ENCODE data around the gene SH3PXD2A.

The SH3PXD2A gene

DNA sequence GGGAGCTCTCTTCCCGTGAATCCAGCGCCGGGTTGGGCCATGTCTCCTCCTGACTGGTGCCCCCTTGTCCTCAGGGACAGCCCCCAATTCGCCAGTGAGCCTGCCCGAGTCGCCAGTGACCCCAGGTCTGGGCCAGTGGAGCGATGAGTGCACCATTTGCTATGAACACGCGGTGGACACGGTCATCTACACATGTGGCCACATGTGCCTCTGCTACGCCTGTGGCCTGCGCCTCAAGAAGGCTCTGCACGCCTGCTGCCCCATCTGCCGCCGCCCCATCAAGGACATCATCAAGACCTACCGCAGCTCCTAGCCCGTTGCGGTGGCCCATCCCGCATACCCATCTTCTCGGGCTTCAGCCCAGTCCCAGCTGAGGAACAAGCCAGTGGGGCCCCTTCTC, 265.3 kb downstream of the SH3PXD2A start:
- in situ Hi-C loops (cut with HindIII; ENCODE audit: low sequenced_read_pairs): no loop called here
- H3K4me3 ChIP-seq (ENCODE audit: low read depth, low read length): no peak overlapping the region
- no peak for DNase-seq (ENCODE audit: low read depth, low spot score)
- TF ChIP-seq, protein P1, sequence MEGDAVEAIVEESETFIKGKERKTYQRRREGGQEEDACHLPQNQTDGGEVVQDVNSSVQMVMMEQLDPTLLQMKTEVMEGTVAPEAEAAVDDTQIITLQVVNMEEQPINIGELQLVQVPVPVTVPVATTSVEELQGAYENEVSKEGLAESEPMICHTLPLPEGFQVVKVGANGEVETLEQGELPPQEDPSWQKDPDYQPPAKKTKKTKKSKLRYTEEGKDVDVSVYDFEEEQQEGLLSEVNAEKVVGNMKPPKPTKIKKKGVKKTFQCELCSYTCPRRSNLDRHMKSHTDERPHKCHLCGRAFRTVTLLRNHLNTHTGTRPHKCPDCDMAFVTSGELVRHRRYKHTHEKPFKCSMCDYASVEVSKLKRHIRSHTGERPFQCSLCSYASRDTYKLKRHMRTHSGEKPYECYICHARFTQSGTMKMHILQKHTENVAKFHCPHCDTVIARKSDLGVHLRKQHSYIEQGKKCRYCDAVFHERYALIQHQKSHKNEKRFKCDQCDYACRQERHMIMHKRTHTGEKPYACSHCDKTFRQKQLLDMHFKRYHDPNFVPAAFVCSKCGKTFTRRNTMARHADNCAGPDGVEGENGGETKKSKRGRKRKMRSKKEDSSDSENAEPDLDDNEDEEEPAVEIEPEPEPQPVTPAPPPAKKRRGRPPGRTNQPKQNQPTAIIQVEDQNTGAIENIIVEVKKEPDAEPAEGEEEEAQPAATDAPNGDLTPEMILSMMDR (IDR thresholded peaks at IDR 0.05; ENCODE audit: low read depth, low read length): no peak

GRCh38 chr10:103589074-103589630, 266.2 kb downstream of the SH3PXD2A start:
- DNase-seq (ENCODE audit: low read depth, low spot score): no peak
- no peak overlapping the region for H3K4me3 ChIP-seq (ENCODE audit: low read depth, low read length)
- TF ChIP-seq, protein P1 (IDR thresholded peaks at IDR 0.05; ENCODE audit: low read depth, low read length): no peak
- in situ Hi-C loops (cut with HindIII; ENCODE audit: low sequenced_read_pairs): no loop called here

DNA sequence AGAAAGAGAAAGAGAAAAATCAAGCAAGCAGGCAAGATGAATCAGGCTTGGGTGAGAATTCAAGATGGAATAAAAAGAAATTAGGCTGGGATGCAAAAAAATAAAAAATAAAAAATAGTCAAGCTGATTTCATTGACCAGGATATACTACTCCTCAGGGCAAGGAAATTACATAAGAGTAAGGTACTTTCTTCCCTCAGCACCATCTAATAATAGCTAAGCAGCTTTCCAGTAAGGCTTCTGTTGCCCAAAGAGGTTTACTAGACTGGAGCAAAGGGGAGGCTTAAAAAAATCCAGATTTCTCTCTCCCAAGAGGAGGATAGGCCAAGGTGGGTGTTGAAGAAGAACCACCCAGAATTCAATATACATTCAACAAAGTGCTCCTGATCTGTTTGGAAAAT, 268.3 kb downstream of the SH3PXD2A start:
- no peak overlapping the region for H3K4me3 ChIP-seq (ENCODE audit: low read depth, low read length)
- DNase-seq (ENCODE audit: low read depth, low spot score): no peak
- TF ChIP-seq, protein P1 (IDR thresholded peaks at IDR 0.05; ENCODE audit: low read depth, low read length): no peak
- in situ Hi-C loops (cut with HindIII; ENCODE audit: low sequenced_read_pairs): no loop called here

DNA sequence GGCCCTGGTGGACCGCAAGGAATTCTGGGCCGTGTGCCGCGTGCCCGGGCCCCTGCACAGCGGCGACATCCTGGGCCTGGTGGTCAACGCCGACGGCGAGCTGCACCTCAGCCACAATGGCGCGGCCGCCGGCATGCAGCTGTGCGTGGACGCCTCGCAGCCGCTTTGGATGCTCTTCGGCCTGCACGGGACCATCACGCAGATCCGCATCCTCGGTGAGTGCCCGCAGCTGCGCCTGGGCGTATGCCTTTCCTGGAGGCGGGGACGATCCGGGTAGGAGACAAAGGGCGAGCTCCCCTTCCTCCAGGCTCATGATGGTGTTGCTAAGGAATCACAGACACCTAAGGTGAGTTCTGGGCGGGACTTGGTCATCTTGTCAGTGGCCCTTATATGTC, 270.4 kb downstream of the SH3PXD2A start:
- H3K4me3 ChIP-seq (ENCODE audit: low read depth, low read length): no peak overlapping the region
- in situ Hi-C loops (cut with HindIII; ENCODE audit: low sequenced_read_pairs): no loop called here
- no peak for DNase-seq (ENCODE audit: low read depth, low spot score)
- TF ChIP-seq, protein P1 (IDR thresholded peaks at IDR 0.05; ENCODE audit: low read depth, low read length): no peak

- H3K4me3 ChIP-seq (ENCODE audit: low read depth, low read length): peak overlapping the region; percentile 20
- DNase-seq (ENCODE audit: low read depth, low spot score): no peak
- in situ Hi-C loops (cut with HindIII; ENCODE audit: low sequenced_read_pairs): no loop called here
- TF ChIP-seq, protein P1 (IDR thresholded peaks at IDR 0.05; ENCODE audit: low read depth, low read length): no peak
Observed at GRCh38 chr10:103584216-103585010, 271.0 kb downstream of the SH3PXD2A start.

- no peak for DNase-seq (ENCODE audit: low read depth, low spot score)
- TF ChIP-seq, protein P1 (IDR thresholded peaks at IDR 0.05; ENCODE audit: low read depth, low read length): no peak
- in situ Hi-C loops (cut with HindIII; ENCODE audit: low sequenced_read_pairs): no loop called here
- H3K4me3 ChIP-seq (ENCODE audit: low read depth, low read length): no peak overlapping the region
Observed at GRCh38 chr10:103583871-103584215, 271.5 kb downstream of the SH3PXD2A start.
